CD4-positive, alpha-beta T cell treated with Interleukin-17A for 1 hour (primary cell): Measurements from ENCODE around the gene SH3RF3.
"Not testable (repeated sequence)": the region's sequence is repeated elsewhere in the genome, so short reads cannot be mapped to it uniquely, and the experiment has no call there.

Source experiments
- DNase-seq: peaks from one replicate; pipeline ENCODE4 v3.0.0-alpha.2; 2020

SH3RF3 gene

DNA sequence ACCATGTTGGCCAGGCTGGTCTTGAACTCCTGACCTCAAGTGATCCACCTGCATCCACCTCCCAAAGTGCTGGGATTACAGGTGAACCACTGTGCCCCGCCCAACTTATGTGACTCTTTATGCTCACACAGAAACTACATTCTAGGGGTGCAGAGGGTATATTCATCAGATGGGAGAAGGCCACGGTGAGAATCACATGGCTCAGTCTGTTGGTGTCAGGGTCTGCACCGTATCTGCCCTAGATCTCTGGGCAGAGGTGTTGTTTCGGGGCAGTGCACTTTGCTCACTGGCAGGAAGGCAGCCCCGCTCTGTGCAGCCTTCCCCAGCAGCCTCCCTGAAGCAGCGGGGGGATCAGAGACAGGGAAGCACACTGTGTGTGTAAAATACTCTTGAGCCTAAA is 76.4 kb downstream of the SH3RF3 start:
- no peak for DNase-seq

DNA sequence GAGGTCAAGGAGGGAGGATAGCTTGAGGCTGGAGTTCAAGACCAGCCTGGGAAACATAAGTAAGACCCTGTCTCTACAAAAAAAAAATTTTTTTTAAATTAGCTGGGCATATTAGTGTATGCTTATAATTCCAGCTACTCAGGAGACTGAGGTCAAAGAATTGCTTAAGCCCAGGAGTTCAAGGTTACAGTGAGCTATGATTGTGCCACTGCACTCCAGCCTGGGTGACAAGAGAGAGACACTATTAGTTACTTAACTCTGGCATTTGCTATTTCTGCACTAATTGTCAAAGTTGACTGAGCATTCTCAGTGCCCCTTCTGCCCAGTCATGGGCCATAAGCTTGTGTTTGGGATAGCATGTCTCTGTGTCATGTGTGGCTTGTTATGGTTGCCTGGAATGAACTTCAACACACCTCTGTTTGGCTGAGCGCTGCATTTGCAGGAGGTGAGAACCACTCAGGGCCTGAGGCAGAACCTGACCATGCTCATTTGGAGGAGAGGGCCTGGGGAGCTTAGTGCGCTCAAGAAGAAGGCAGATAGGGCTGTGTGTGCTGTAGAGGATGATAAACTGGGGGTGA is 77.7 kb downstream of the SH3RF3 start:
- DNase-seq: no peak

DNA sequence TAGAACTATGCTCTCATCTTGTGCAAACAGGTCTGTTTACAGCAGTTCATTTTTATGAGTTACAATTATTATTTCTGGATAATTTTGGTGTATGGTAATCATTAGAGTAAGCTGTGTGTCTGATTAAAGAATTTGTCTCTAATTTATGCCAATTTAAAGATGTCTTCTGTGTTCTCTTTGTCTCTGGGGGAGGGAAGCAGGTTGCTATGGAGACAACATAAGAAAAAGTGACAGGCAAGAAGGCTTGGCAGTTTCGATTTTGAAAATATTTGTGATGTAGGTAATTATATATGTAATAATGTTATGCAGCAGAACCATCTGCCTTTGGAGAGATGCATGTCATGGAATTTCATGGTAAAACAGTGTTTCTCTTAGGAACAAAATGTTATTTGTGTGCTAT is 78.2 kb downstream of the SH3RF3 start:
- no peak for DNase-seq

DNA sequence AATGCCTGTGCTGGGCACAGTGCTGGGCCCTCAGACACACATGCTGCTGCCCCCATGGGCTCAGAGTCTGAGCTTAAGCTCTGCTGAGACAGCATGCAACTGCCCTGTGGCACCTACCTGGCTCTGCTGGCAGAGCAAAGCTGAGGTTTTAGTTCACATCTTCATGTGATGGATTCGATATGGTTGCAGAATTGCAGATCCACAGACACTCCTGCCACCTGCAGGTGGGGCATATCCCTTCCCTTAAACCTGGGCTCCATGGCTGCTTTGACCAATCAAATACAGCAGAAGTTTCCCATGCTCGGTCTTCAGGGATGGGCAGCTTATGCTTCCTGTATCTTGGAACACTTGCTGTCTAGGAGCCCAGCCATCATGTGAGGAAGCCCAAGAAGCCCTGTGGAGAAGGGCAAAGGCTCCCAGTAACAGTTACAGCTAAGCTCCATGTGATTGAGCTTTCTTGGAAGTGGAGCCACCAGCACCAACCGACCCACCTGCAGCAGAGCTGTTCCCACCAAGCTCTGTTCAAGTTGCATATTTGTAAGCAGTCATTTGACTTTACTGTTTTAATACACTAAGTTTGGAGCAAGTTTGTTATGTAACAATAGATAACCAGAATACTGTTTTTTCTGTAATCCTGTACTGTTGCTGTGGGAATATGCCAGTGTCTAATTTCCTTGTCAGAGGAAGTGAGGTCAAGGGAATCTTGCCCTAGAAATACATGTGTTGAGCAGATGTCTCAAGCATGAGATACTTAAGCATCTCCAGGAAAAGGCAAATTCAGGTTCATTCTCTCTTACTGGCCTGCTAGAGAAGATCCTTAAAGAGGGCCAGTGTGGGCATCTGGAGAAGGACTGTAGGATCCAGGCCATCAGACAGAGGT is 79.3 kb downstream of the SH3RF3 start:
- no peak for DNase-seq

DNA sequence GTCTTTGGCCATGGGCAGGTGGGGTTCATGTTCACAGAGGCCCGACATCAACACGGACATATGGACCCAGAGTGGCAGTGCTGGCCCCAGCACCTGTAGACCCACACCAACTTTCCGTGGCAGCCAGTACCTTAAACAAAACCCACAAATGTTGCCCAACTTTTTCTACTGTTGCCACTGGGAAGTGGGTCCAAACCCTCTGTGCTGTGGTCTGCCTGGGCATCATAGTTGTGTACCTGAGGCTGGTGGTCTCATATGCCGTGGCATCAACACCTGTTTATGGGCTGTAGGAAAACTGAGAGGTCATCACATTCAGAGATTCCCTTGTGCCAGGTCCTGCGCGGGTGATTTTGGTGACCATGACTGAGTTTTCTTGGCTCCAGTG is 79.9 kb downstream of the SH3RF3 start:
- DNase-seq: no peak

DNA sequence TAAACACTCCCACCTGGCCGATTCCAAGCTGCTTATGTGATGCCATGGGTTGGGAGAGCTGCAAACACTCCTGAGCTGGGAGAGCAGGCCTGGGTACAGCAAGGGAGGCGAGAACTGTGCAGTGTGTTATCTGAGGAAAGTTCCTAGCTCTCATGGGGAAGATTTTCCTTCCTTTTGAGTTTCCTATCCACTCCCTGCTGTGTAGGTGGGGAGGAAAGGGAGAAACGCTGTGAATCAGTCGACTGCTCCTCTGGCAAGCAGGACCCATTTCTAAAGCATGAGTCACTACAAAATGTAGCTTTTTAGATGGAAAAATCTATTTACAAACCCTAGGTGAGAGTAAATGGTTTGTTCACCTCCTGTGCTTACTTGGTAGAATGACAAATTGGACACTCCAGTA is 80.4 kb downstream of the SH3RF3 start:
- no peak for DNase-seq

DNA sequence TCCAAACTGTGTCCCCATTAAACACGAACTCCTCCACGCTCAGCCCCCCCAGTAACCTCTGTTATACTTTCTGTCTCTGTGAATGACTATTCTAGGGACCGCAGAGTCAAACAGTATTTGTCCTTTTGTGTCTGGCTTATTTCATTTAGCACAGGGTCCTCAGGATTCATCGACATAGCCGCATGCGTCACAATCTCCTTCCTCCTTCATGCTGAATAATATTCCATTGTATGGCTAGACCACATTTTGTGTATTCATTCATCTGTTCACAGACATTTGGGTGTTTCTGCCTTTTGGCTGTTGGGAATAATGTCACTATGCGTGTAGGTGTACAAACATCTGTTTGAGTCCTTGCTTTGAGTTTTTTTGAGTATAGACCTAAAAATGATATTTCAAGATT is 80.9 kb downstream of the SH3RF3 start:
- no peak for DNase-seq

DNA sequence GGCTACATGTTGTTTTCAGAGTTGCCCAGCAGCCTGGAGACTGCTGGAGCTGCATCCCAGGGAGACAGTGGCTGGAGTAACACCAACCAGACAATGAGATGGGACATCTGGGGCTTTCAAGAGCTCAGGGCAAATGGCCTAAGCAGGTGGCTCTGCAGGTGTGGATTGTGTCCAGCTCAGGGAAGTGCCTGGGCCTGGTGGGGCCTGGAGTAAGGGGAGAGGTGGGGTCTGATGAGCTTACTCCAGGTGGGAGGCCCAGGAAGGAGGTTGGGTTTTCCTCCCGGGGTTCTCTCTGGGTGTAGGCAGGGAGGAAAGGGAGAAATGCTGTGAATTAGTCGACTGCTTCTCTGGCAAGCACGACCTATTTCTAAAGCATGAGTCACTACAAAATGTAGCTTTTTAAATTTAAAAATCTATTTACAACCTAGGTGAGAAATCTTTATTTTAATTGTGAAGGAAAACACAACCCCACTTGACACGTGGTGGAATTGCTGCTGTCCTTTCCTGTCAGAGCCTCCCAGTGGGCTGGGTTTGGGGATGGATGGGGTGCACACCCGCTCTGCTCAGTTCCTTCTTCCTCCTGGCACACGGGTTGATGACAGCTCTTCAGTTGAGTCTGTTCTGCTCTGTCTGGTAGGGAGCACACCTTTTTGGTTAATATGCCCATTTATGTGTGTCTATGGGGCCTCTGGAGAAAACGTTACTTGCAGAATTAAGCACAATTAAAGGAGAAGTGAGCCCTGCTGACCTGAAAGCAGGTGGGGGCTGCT is 81.6 kb downstream of the SH3RF3 start:
- no peak for DNase-seq

DNA sequence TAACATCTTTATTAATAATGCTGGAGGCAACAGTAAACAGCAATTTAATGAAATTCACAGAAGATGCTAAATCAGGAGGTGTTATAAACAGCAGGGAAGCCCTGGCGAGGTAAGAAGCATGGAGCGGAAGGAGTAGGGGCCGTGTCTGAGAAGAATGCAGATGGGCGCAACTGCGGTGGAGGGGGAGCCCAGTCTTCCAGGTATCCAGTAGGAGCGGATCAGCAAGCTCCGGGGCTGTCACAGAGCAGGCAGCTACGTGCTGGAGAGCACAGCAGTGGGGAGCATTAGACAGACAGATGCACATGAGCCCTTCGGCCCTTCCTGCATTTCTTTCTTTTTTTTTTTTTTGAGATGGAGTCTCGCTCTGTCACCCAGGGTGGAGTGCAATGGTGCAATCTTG is 82.3 kb downstream of the SH3RF3 start:
- no peak for DNase-seq

DNA sequence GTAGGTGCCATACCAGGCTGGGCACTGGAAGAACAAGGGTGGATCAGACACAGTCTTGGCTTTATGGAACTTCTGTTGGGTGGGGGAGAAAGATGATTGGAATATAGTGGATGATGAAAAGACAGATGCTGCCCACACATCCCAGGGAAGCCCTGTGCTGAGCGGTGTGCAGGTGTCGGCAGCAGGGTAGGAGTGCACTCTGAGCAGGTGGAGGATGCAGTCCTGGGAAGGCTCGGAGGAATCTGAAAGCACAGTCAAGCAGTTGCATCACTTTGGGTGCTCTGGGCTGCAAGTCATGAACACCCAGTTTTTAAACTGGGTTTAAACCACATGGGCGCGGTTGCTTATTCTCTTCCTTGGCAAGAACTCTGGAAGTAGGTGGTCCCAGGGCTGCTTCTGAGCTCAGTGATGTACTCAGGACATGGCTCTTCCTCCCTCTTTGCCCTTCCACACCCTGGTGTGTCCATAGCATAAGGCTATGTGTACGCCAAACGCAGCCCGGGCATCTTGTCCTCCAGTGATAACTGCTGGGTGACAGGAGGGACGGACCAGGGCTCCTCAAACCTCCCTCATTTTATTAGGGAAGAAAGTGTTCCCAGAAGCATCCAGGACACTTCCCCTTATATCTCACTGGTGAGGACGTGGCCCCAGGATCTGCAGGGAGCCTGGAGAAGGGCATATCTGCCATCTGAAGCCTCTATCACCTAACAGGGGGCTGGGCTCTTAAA is 84.0 kb downstream of the SH3RF3 start:
- DNase-seq: no peak

DNA sequence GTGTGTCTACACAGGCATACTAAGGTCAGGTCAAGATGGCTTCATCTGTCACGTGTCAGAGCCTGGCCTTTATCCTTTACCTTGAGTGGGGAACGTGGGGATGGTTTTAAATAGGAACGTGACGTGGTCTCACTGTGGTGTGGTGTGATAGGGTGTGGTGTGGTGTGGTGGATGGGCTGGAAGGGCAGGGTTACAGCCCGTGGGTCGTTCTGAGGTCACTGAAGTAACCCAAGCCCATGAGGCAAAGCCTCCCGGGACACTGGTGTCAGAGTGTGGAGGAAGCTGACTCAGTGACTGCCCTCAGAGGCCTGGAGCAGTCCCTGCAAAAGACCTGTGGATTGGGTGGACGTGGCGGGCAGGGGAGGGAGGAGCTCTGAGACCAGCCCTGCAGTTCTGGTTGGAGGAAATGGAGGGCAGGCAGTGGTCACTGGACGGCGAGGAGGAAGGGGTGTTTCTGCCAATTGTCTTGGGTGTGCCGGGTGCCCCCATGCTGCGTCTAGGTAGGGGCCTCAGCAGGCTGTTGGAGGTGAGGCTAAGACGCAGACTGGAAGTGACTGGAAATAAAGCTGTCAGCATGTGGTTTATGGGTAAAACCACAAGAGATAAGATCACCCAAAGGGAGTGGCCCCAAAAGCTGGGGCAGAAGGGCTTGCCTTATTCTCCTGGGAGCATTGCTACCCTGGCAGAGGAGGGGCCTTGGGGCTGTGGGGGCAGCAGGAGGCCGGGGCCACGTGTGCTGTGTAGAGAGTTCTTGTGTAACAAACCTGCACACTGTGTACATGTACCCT is 84.8 kb downstream of the SH3RF3 start:
- peak; percentile 79 for DNase-seq

DNA sequence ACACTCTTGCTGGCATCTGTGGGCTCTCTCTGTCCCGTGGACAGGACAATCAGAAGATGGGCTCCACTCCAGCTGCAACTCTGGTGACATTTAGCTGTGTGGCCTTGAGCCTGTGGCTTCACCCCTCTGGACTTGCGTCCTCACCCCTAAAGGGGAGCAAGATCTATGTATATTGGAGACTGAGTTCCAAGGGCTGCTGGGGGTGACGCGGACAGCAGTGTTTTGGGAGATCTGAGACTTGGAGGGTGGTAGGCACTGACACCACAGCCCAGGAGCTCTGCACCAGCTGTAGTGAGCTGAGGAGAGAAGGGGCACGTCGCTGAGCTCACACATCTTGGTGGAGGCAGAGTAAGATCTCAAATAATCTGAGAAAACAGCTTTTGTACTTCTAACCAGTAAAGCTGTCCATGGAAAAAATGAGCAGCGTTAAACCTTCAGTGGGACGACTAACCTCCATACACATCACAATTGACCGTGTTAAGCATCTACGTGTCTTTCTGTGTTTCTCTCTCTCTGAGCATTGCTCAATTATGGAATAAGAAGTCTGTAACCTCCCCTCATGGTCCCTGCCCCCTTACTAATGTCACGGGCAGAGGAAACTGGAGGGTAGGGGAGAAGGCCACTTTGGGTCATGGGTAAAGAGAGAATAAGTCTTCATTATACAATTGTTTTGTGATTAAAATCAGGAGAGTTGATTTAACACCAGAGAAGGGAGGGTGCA is 85.8 kb downstream of the SH3RF3 start:
- no peak for DNase-seq

DNA sequence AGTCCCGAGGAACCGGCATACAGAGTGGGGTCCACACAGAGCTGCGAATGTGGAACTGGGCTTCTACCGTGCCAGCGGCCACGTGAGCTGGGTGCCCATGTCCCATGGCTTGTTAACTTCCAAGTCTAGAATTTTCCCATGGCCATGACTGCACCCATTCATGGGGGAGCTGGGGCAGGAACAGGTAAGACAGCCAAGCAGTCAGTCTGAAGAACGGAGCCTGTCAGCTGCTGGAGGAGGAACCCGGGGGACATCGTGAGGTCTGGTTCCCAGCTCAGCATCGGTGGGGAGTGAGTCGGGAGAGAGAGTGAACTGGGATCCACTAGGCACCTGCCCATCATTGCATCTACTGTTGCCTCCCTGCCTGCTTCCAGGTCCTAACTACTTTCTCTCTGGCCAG is 86.9 kb downstream of the SH3RF3 start:
- DNase-seq: no peak

DNA sequence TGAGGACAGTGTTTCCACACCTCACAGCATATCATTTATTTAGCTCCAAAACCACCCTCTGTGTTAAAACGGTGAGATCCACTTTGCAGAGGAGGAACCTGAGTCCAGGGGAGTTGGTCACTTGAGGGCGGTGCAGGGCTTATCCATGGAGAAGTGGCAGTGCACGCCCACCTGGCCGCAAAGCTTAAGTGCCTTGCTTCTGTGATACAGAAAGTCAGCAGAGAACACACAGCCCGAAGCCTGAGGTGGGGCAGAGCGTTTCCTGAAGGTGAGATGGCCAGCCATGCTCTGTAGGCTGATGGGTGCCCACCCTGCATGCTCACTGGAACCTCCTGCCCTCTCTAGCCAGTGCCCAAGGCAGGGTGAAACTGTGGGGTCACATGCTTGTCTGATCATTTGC is 87.3 kb downstream of the SH3RF3 start:
- no peak for DNase-seq

DNA sequence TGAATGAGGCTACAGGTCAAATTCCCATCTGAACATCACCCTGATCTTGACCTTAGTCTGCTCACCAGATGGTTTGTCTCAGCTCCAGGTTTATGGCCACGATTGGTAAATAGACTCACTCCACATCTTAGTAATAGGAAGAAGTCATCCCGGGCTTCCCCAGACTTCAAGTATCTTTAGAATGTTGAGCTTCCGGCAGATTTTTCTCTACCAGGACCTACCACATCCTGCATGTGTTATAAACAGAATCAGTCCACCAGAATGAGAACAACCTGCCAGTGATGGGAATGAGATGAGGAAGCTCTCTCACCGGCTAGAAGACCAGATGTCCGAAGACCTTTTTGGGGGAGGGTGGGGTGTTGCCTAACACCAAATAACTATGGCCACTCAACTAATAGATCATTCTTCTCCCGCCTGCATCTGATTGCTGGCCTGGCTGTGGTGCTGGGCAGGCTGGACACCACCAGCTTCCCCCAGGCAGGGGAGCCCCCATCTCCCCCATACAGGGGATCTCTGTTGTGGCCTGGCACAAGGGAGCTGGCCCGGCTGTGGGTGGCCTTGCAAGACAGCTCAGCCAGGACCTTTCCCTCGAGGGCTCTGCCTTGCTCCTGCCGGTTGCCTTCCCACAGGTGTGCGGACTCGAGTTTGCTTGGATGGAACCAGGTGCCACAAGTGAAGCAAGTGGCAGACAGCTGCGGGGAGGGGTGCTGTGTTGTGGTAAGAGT is 88.5 kb downstream of the SH3RF3 start:
- peak; percentile 22 for DNase-seq

DNA sequence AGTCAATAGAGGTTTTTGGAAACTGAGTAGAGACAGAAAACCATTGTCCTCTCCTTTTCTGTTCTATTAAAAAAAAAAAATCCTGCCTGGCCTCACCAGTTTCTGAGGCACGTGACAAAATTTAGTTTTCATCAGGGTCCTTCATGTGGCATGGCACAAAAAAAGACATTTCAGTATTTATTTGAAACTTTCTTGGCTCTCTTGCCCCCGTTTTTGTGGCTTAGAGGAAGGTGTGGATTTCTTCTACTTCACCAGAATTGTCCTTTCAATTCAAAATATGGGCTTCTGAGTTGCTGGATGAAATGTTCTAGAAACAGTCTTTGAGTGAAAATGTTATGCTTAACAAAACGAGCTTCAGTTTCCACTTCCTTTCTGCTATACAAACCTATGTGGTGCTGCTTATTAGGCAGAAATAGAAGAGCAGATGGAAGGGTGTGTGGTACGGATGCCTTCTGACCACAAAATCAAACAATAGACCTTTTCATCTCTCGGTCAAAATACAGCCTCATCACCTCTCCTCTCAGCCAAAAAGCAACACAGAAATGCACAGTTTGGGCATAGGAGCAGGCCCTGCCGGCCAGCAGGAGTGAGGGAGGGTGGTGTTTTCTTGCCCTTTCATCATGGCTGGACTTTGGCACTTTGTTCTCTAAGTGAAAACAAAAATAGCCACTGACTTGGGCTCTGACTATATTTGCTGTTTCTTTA is 89.2 kb downstream of the SH3RF3 start:
- DNase-seq: peak; percentile 16

DNA sequence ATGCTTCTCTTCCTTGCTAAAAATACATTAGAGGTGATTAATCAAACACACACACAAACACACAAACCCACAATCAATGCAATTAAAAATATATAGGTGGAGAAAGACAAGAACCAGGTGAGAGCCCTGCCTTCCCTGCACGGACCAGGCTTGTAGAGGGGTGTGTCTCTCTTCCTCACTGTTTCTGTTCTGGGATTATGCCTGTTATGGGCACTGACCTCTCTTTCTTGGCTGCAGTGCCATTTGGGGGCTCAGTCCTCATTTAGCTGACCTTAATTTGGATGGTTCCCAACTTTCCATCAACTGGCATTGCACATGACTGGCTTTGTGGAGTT is 89.8 kb downstream of the SH3RF3 start:
- no peak for DNase-seq

DNA sequence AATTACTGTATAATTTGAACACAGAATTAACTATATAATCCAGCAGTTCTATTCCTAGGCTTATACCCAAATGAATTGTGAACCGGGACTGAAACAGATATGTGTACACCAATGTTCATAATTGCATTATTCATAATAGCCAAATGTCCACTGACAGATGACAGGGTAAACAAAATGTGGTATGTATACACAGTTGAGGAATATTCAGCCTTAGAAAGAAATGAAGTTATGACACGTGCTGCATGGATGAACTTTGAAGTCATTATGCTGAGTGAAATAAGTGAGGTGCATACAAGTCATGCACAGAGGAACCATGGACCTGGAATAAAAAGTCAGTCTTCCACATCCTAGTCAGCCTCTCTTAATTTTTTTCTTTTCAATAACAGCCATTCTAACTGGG is 91.9 kb downstream of the SH3RF3 start:
- no peak for DNase-seq

DNA sequence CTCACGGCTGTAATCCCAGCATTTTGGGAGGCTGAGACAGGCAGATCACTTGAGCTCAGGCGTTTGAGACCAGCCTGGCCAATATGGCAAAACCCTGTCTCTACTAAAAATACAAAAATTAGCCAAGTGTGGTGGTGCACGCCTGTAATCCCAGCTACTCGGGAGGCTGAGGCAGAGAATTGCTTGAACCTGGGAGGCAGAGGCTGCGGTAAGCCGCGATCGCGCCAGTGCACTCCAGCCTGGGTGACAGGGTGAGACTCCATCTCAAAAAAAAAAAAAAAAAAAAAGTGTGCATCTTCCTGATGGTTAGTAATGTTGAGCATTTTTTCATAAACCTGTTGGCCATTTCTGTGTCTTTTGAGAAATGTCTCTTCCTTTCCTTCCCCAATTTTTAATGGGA is 92.3 kb downstream of the SH3RF3 start:
- DNase-seq: not testable (repeated sequence)

DNA sequence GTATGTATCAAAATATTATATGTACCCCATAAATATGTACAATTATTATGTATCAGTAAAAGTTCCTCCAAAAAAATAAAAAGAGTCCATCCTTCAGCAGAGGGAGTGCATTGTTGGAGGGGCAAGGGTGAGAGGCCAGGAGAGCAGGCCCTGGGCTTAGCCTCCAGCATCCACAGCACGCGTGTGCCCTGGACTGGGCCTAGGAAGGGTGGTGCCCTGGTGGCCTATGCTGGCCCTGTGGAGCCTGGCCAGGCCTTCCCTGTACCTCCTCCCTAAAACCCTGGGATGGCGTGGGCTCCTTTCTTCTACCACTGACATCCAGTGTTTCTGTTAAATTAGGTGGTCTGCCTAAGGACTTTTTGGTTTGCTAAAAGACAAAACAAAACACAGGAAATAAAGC is 93.4 kb downstream of the SH3RF3 start:
- DNase-seq: no peak
